Caco-2 (cell line): ENCODE results near the gene CHCHD6. TPM values are rescaled to one million over a fixed set of nuclear protein-coding genes. Genes with fewer than 3 reads are reported as not detected.
A peak's percentile ranks its signal among the peaks of the same experiment; 100 is the strongest.
"Not testable (repeated sequence)": the region's sequence is repeated elsewhere in the genome, so short reads cannot be mapped to it uniquely, and the experiment has no call there.

Experiments used
- BruUV-seq: library from RNA; stranded (reverse); fragments of 400-500 nt; replicated peaks from 2 replicates; lab custom pipeline; 2021; lab: Mats Ljungman, UMichigan
- CTCF ChIA-PET: fragments of 300-600 bp; sonication (Branson Sonifier 250); formaldehyde crosslinking; loops from one replicate; lab custom pipeline; 2022; ENCODE audit warnings: antibody characterized with exemption; lab: Charles Lee
- POLR2A ChIA-PET: fragments of 300-600 bp; sonication (Branson Sonifier 250); formaldehyde crosslinking; loops from one replicate; lab custom pipeline; 2022; ENCODE audit warnings: antibody characterized with exemption; lab: Charles Lee
- DNase-seq, 2 experiments: peaks; one replicate each; pipeline versions ENCODE4 v3.0.0 to v3.0.0-alpha.2; 2020 to 2022
- H3K27me3 ChIP-seq: replicated peaks from 2 replicates; pipeline ENCODE4 v1.6.0; 2011; ENCODE audit warnings: low read length; ENCODE audit not compliant: control insufficient read depth, insufficient read depth
- H3K36me3 ChIP-seq: 2 replicates; pipeline ENCODE4 v1.5.1; 2011; ENCODE audit warnings: low read length; ENCODE audit not compliant: control insufficient read depth, insufficient read depth
- H3K4me1 ChIP-seq: fragments of 250-450 bp; sonication (Bioruptor Pico); 2 replicates; pipeline ENCODE4 v1.5.1; 2020; ENCODE audit warnings: mild to moderate bottlenecking
- H3K4me3 ChIP-seq: 2 replicates; pipeline ENCODE4 v1.5.1; 2011; ENCODE audit warnings: low read depth, mild to moderate bottlenecking, control low read depth, low read length
- H3K9me3 ChIP-seq: fragments of 250-450 bp; sonication (Bioruptor Pico); 2 replicates; pipeline ENCODE4 v1.5.1; 2020; ENCODE audit warnings: mild to moderate bottlenecking, moderate library complexity
- H3K27ac Mint-ChIP-seq: one replicate; pipeline ENCODE4 v1.8.0; 2022; ENCODE audit warnings: mixed read lengths; ENCODE audit not compliant: unreplicated experiment
- H3K27me3 Mint-ChIP-seq: one replicate; pipeline ENCODE4 v1.8.0; 2022; ENCODE audit warnings: mixed read lengths; ENCODE audit not compliant: insufficient read depth, unreplicated experiment
- H3K36me3 Mint-ChIP-seq: one replicate; pipeline ENCODE4 v1.8.0; 2022; ENCODE audit warnings: mild to moderate bottlenecking, mixed read lengths; ENCODE audit not compliant: insufficient read depth, unreplicated experiment
- H3K4me1 Mint-ChIP-seq: one replicate; pipeline ENCODE4 v1.8.0; 2022; ENCODE audit warnings: low read depth, mixed read lengths; ENCODE audit not compliant: unreplicated experiment
- H3K4me3 Mint-ChIP-seq: one replicate; pipeline ENCODE4 v1.8.0; 2022; ENCODE audit warnings: mild to moderate bottlenecking, moderate library complexity, mixed read lengths; ENCODE audit not compliant: unreplicated experiment
- H3K9me3 Mint-ChIP-seq: one replicate; pipeline ENCODE4 v1.8.0; 2022; ENCODE audit warnings: mixed read lengths; ENCODE audit not compliant: unreplicated experiment
- CTCF ChIP-seq, 2 experiments: fragments of 200-600 bp in 1 of 2; IDR thresholded peaks; 1 replicate in 1 of 2; 2 replicates in 1 of 2; pipeline versions ENCODE4 v1.5.1 to v1.8.0; 2011 to 2022; ENCODE audit warnings: antibody characterized with exemption in 1 of 2, control low read depth in 1 of 2, inconsistent platforms in 1 of 2, low read depth in 1 of 2, low read length in 1 of 2, mild to moderate bottlenecking in 1 of 2, moderate library complexity in 1 of 2; ENCODE audit not compliant: insufficient read depth in 1 of 2, severe bottlenecking in 1 of 2, unreplicated experiment in 1 of 2
- intact Hi-C: fragments of 100-400 bp; cut with micrococcal nuclease; formaldehyde crosslinking; loops from one replicate; pipeline ENCODE4 v1.10.0; 2022; ENCODE audit not compliant: unreplicated experiment
- total RNA-seq: library from RNA; stranded (reverse); gene quantifications from 2 replicates; pipeline ENCODE4 v1.2.3, GENCODE V29; 2022

The CHCHD6 gene
- total RNA-seq, 1 experiment from 2014 or later, result 49.5 TPM

GRCh38 chr3:126799099-126799498, 95.1 kb downstream of the CHCHD6 start:
- CTCF ChIA-PET, result no interaction called here
- H3K9me3 ChIP-seq, result peaks cover 3% of the 10 kb centered on the region; the same call in 1 of the 2 replicates
- H3K27me3 ChIP-seq, result no peaks in the 10 kb centered on the region
- no peak for TF ChIP-seq CTCF (IDR thresholded peaks at IDR 0.05; ENCODE audit: insufficient read depth in 1 of 2, low read depth in 1 of 2, low read length in 1 of 2, severe bottlenecking in 1 of 2, unreplicated experiment in 1 of 2)
- H3K4me3 ChIP-seq, result no peak overlapping the region
- H3K9me3 Mint-ChIP-seq, result peaks cover 20% of the 10 kb centered on the region
- H3K36me3 ChIP-seq, result no peaks in the 10 kb centered on the region; the same call in 1 of the 2 replicates
- intact Hi-C loops, result no loop called here
- no TSS peak for BruUV-seq
- no peak for DNase-seq
- H3K36me3 Mint-ChIP-seq, result peaks cover 21% of the 10 kb centered on the region
- H3K27me3 Mint-ChIP-seq, result no peaks in the 10 kb centered on the region
- H3K27ac Mint-ChIP-seq, result no peak overlapping the region
- H3K4me1 Mint-ChIP-seq, result no peaks in the 10 kb centered on the region
- H3K4me1 ChIP-seq, result no peaks in the 10 kb centered on the region
- POLR2A ChIA-PET, result no interaction called here
- H3K4me3 Mint-ChIP-seq, result no peak overlapping the region

- H3K4me3 ChIP-seq, H3K27me3 ChIP-seq, H3K4me3 Mint-ChIP-seq, POLR2A ChIA-PET, H3K36me3 ChIP-seq, intact Hi-C loops, CTCF ChIA-PET, H3K9me3 ChIP-seq, H3K4me1 Mint-ChIP-seq, DNase-seq, H3K27ac Mint-ChIP-seq, H3K4me1 ChIP-seq, H3K27me3 Mint-ChIP-seq, BruUV-seq: not testable (repeated sequence)
- Mint-ChIP-seq H3K9me3 (peaks cover 20% of the 10 kb centered on the region), H3K36me3 (peaks cover 24% of the 10 kb centered on the region)
These were observed 97.3 kb downstream of the CHCHD6 start for GRCh38 chr3:126801312-126801711.

DNA sequence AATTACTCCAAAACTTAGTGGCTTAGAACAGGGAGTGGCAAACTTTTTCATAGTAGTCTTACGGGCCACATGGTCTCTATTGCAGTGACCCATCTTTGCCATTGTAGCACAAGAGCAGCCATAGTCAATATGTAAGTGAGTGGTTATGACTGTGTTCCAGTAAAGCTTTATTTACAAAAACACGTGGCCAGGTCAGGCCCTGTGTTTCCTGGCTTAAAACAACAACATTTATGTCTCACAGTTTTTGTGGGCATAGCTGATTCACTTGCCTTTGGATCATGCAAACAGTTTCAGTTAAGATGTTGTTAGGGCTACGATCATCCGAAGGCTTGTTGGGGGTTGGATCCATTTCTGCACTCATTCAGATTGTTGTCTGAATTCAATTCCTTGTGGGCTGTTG, 103.8 kb downstream of the CHCHD6 start:
- no peaks in the 10 kb centered on the region for H3K9me3 ChIP-seq
- Mint-ChIP-seq H3K4me3 (no peak overlapping the region), H3K27ac (no peak overlapping the region), H3K27me3 (no peaks in the 10 kb centered on the region), H3K9me3 (no peaks in the 10 kb centered on the region), H3K4me1 (peaks cover 11% of the 10 kb centered on the region), H3K36me3 (peaks cover 11% of the 10 kb centered on the region)
- H3K27me3 ChIP-seq, result no peaks in the 10 kb centered on the region
- BruUV-seq, result no TSS peak
- intact Hi-C loops, result no loop called here
- no peak for TF ChIP-seq CTCF (IDR thresholded peaks at IDR 0.05; ENCODE audit: insufficient read depth in 1 of 2, low read depth in 1 of 2, low read length in 1 of 2, severe bottlenecking in 1 of 2, unreplicated experiment in 1 of 2)
- ChIA-PET CTCF (no interaction called here), POLR2A (no interaction called here)
- no peaks in the 10 kb centered on the region for H3K4me1 ChIP-seq
- no peaks in the 10 kb centered on the region for H3K36me3 ChIP-seq
- DNase-seq, result no peak
- no peak overlapping the region for H3K4me3 ChIP-seq

- DNase-seq, result no peak
- intact Hi-C loops, result no loop called here
- no TSS peak for BruUV-seq
- POLR2A ChIA-PET, result no interaction called here
- CTCF ChIA-PET, result no interaction called here
- TF ChIP-seq CTCF (IDR thresholded peaks at IDR 0.05; ENCODE audit: insufficient read depth in 1 of 2, low read depth in 1 of 2, low read length in 1 of 2, severe bottlenecking in 1 of 2, unreplicated experiment in 1 of 2), result no peak
- Histone ChIP-seq H3K4me1 (0 out of 2 replicates have a peak, but pooled peaks cover 6% of the 10 kb centered on the region), H3K9me3 (no peaks in the 10 kb centered on the region), H3K4me3 (no peak overlapping the region), H3K27me3 (no peaks in the 10 kb centered on the region), H3K36me3 (no peaks in the 10 kb centered on the region)
- no peaks in the 10 kb centered on the region for H3K9me3 Mint-ChIP-seq
- H3K27ac Mint-ChIP-seq, result peak overlapping the region; percentile 16
- H3K4me3 Mint-ChIP-seq, result no peak overlapping the region
- no peaks in the 10 kb centered on the region for H3K27me3 Mint-ChIP-seq
- peaks cover 11% of the 10 kb centered on the region for H3K4me1 Mint-ChIP-seq
- peaks cover 10% of the 10 kb centered on the region for H3K36me3 Mint-ChIP-seq
These were observed 107.5 kb downstream of the CHCHD6 start for GRCh38 chr3:126811530-126811929.
